A673 (cell line): Measurements from ENCODE around the gene SLC39A6. TPM values are rescaled to one million over a fixed set of nuclear protein-coding genes. Genes with fewer than 3 reads are reported as not detected.

Experiments
- BruUV-seq: library from RNA; stranded (reverse); fragments of 400-500 nt; replicated peaks from 2 replicates; lab custom pipeline; 2021; lab: Mats Ljungman, UMichigan
- CTCF ChIA-PET: fragments of 300-600 bp; sonication (Branson Sonifier 250); formaldehyde crosslinking; loops from one replicate; lab custom pipeline; 2022; ENCODE audit warnings: antibody characterized with exemption; lab: Charles Lee
- POLR2A ChIA-PET: fragments of 300-600 bp; sonication (Branson Sonifier 250); formaldehyde crosslinking; loops from one replicate; lab custom pipeline; 2022; ENCODE audit warnings: antibody characterized with exemption; ENCODE audit not compliant: low non-redundant PET; lab: Charles Lee
- DNase-seq: peaks from one replicate; pipeline ENCODE4 v3.0.0-alpha.2; 2015; ENCODE audit warnings: low spot score
- H3K27ac ChIP-seq: fragments of 200-600 bp; sonication (generic); 2 replicates; pipeline ENCODE4 v1.5.1; 2016; ENCODE audit warnings: mixed run types, low read depth, mild to moderate bottlenecking, mixed read lengths, antibody characterized with exemption, low read length; ENCODE audit not compliant: poor library complexity, severe bottlenecking
- H3K27me3 ChIP-seq: fragments of 200-600 bp; sonication (generic); replicated peaks from 2 replicates; pipeline ENCODE4 v1.6.1; 2017; ENCODE audit warnings: mixed run types, low read depth, mild to moderate bottlenecking, mixed read lengths, antibody characterized with exemption, low read length; ENCODE audit not compliant: insufficient read depth, poor library complexity
- H3K36me3 ChIP-seq: fragments of 200-600 bp; sonication (generic); 2 replicates; pipeline ENCODE4 v1.6.1; 2016; ENCODE audit warnings: mixed run types, mild to moderate bottlenecking, mixed read lengths, antibody characterized with exemption, low read length; ENCODE audit not compliant: insufficient read depth, poor library complexity, severe bottlenecking
- H3K4me1 ChIP-seq: fragments of 200-600 bp; sonication (generic); 2 replicates; pipeline ENCODE4 v1.6.1; 2017; ENCODE audit warnings: mixed run types, mild to moderate bottlenecking, mixed read lengths, antibody characterized with exemption, low read length; ENCODE audit not compliant: insufficient read depth, poor library complexity, severe bottlenecking
- H3K4me3 ChIP-seq: fragments of 200-600 bp; sonication (generic); 2 replicates; pipeline ENCODE4 v1.5.1; 2016; ENCODE audit warnings: low read depth, mixed run types, mild to moderate bottlenecking, mixed read lengths, low read length; ENCODE audit not compliant: poor library complexity, severe bottlenecking
- H3K9me3 ChIP-seq: fragments of 200-600 bp; sonication (generic); 2 replicates; pipeline ENCODE4 v1.6.1; 2016; ENCODE audit warnings: mixed run types, low read depth, mild to moderate bottlenecking, mixed read lengths, antibody characterized with exemption, low read length; ENCODE audit not compliant: poor library complexity, severe bottlenecking
- CTCF ChIP-seq: fragments of 300-800, 200-600 bp; sonication (generic); conservative IDR thresholded peaks from 2 replicates; pipeline ENCODE4 v1.5.1; 2017; ENCODE audit warnings: low read depth, mild to moderate bottlenecking, antibody characterized with exemption, low read length, moderate library complexity, mixed read lengths
- EZH2 ChIP-seq: fragments of 200-600 bp; sonication (generic); IDR thresholded peaks from 2 replicates; pipeline ENCODE4 v1.6.1; 2017; ENCODE audit warnings: borderline replicate concordance, low read depth, mild to moderate bottlenecking, mixed read lengths, antibody characterized with exemption, low read length; ENCODE audit not compliant: poor library complexity, severe bottlenecking
- intact Hi-C: fragments of 100-400 bp; cut with micrococcal nuclease; formaldehyde crosslinking; loops from one replicate; pipeline ENCODE4 v1.10.0; 2022; ENCODE audit not compliant: unreplicated experiment
- total RNA-seq: library from RNA; stranded (reverse); gene quantifications from 2 replicates; pipeline ENCODE4 v1.2.3, GENCODE V29; 2021

The SLC39A6 gene
- total RNA-seq, 1 experiment from 2014 or later = 70.7 TPM

DNA sequence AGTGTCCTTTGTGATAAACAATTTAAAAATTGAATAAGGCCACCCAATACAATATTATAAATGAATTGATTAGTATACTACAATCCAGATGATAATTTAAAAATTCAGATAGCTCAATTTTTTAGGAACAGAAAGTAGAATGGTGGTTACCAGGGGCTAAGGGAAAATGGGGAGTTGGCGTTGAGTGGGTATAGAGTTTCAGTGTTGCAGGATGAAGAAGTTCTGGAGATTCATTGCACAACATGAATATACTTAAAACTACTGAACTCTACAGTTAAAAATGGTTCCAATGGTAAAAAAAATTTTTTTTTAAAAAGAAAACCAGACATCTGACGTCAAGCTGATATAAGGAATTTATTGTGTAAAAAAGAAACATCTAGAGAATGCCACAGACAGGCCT is 20.9 kb downstream of the SLC39A6 start:
- BruUV-seq = no TSS peak
- ChIA-PET CTCF (no interaction called here), POLR2A (no interaction called here)
- no peaks in the 10 kb centered on the region for H3K27me3 ChIP-seq
- no peak for TF ChIP-seq CTCF
- TF ChIP-seq EZH2 = no peak
- no peaks in the 10 kb centered on the region for H3K4me1 ChIP-seq
- intact Hi-C loops = no loop called here
- H3K9me3 ChIP-seq = no peaks in the 10 kb centered on the region
- H3K27ac ChIP-seq = no peak overlapping the region
- peaks cover 28% of the 10 kb centered on the region for H3K36me3 ChIP-seq
- no peak overlapping the region for H3K4me3 ChIP-seq
- DNase-seq = no peak

DNA sequence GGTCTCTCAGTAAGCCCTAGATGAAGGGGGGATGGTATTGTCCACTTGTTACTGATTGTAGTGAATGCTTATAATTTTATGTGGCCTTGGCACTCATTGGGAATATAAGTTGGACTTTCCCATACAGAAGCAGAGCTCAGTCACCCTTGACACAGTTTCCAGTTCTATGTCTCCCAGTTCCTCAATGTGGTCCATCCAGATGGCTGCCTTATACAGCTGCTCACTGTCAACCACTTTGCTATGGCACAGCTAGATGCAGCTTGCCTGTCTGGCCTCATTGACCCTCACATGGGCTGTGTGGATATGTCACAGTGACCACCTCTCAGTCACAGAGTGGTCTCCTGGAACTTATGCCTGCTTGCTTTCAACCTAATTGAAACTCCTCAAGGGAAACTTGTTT is 21.7 kb downstream of the SLC39A6 start:
- Histone ChIP-seq H3K4me1 (no peaks in the 10 kb centered on the region), H3K9me3 (no peaks in the 10 kb centered on the region), H3K27me3 (no peaks in the 10 kb centered on the region), H3K4me3 (no peak overlapping the region), H3K36me3 (peaks cover 22% of the 10 kb centered on the region), H3K27ac (no peak overlapping the region)
- BruUV-seq = no TSS peak
- ChIA-PET POLR2A (no interaction called here), CTCF (no interaction called here)
- TF ChIP-seq EZH2 (no peak), CTCF (no peak)
- intact Hi-C loops = no loop called here
- DNase-seq = no peak

- peaks cover 6% of the 10 kb centered on the region for H3K36me3 ChIP-seq
- H3K4me1 ChIP-seq = no peaks in the 10 kb centered on the region
- no TSS peak for BruUV-seq
- no peak overlapping the region for H3K27ac ChIP-seq
- TF ChIP-seq CTCF (no peak), EZH2 (no peak)
- H3K4me3 ChIP-seq = no peak overlapping the region
- ChIA-PET POLR2A (no interaction called here), CTCF (no interaction called here)
- H3K27me3 ChIP-seq = no peaks in the 10 kb centered on the region
- intact Hi-C loops = no loop called here
- no peak for DNase-seq
- peaks cover 4% of the 10 kb centered on the region for H3K9me3 ChIP-seq
These were observed 24.4 kb downstream of the SLC39A6 start for GRCh38 chr18:36104749-36105148.
